BLaER1 (cell line): ENCODE data around the gene IFI44L.

Experiments
- H3K27ac ChIP-seq: shearing (Covaris generic); formaldehyde crosslinking; 2 replicates; pipeline ENCODE4 v1.8.1; 2022
- H3K27me3 ChIP-seq: shearing (Covaris generic); formaldehyde crosslinking; 2 replicates; pipeline ENCODE4 v1.8.1; 2022
- H3K36me3 ChIP-seq: shearing (Covaris generic); formaldehyde crosslinking; 2 replicates; pipeline ENCODE4 v1.8.1; 2022
- H3K4me1 ChIP-seq: shearing (Covaris generic); formaldehyde crosslinking; 2 replicates; pipeline ENCODE4 v1.8.1; 2022
- H3K4me2 ChIP-seq: shearing (Covaris generic); formaldehyde crosslinking; 2 replicates; pipeline ENCODE4 v1.8.1; 2022
- H3K4me3 ChIP-seq: shearing (Covaris generic); formaldehyde crosslinking; 2 replicates; pipeline ENCODE4 v1.8.1; 2022
- H3K9ac ChIP-seq: shearing (Covaris generic); formaldehyde crosslinking; 2 replicates; pipeline ENCODE4 v1.8.1; 2022
- H3K9me3 ChIP-seq: shearing (Covaris generic); formaldehyde crosslinking; 2 replicates; pipeline ENCODE4 v1.8.1; 2022
- H4K20me1 ChIP-seq: shearing (Covaris generic); formaldehyde crosslinking; 2 replicates; pipeline ENCODE4 v1.8.1; 2022
- Cebpa-rat ChIP-seq: shearing (Covaris generic); IDR thresholded peaks from 2 replicates; pipeline ENCODE4 v1.8.1; 2022

Gene IFI44L

DNA sequence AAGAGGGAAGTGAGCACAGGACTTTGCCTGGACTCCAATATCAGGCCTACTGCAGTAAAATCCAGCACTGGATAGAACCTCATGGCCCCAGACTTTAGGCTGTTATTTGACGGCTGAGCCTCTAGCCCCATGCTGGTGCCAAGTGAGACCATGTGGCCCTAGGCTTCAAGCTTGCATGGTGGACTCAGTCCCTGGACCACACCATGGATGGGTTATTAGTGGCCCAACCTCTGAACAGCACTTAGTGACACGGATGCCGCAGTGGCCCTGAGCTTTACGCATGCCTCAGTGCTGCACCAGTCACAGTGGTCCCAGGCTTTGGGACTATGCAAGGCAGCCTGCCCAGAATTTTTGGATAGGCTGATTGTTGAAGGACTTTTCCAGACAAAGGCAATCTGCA lies 13.0 kb downstream of the IFI44L start:
- Histone ChIP-seq H3K27ac (no peak overlapping the region), H3K9me3 (no peaks in the 10 kb centered on the region)
- no peak for TF ChIP-seq Cebpa-rat

DNA sequence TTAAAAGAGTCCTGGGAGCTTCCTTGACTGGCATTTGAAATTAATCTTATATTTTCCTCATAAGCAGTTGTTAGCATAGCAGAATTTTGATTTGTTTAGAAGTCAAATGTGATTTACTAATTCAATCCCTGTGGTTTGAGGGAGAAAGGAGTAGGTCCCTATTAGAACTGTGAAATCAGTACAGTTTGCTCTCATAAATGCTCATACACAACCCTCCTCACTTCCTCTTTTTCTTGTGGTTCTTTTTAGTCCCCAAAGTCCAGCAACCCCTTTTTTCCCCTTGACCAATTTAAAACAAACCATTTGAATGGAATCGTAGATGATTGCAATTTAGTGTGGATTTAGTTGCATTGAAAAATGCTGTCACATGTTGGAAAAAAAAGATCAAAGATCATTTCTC lies 20.2 kb downstream of the IFI44L start:
- Histone ChIP-seq H3K4me1 (peaks cover 2% of the 10 kb centered on the region), H3K4me3 (no peak overlapping the region), H3K9ac (no peak overlapping the region), H4K20me1 (no peaks in the 10 kb centered on the region), H3K9me3 (peaks cover 4% of the 10 kb centered on the region; the same call in 1 of the 2 replicates), H3K4me2 (no peak overlapping the region), H3K27me3 (no peaks in the 10 kb centered on the region), H3K27ac (no peak overlapping the region), H3K36me3 (no peaks in the 10 kb centered on the region)
- TF ChIP-seq Cebpa-rat: no peak

More for the DNA sequence above, 13.0 kb downstream of the IFI44L start:
- Histone ChIP-seq H3K9ac (no peak overlapping the region), H3K4me3 (no peak overlapping the region), H3K4me2 (no peak overlapping the region), H3K4me1 (no peaks in the 10 kb centered on the region), H3K36me3 (no peaks in the 10 kb centered on the region), H3K27me3 (no peaks in the 10 kb centered on the region), H4K20me1 (no peaks in the 10 kb centered on the region)

DNA sequence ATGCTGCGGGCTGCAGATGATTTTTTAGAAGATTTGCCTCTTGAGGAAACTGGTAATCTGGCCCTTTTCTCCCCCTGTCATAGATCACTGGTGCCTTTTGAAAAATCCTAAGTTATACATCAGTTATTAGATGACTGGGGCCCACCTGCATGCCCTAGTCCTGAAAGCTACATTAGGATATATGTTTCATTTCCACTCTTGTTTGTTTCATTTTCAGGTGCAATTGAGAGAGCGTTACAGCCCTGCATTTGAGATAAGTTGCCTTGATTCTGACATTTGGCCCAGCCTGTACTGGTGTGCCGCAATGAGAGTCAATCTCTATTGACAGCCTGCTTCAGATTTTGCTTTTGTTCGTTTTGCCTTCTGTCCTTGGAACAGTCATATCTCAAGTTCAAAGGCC lies 21.3 kb downstream of the IFI44L start:
- peaks cover 4% of the 10 kb centered on the region; the same call in 1 of the 2 replicates for H3K9me3 ChIP-seq

DNA sequence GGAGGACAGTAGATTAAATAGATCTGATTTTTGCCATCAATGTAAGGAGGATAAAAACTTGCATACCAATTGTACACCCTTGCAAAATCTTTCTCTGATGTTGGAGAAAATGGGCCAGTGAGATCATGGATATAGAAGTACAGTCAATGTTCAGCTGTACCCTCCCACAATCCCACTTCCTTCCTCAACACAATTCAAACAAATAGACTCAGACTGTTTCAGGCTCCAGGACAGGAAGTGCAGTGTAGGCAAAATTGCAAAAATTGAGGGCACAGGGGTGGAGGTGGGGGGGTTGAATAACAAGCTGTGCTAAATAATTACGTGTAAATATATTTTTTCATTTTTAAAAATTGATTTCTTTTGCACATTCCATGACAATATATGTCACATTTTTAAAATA lies 25.5 kb downstream of the IFI44L start:
- peak overlapping the region; percentile 52 for H3K4me2 ChIP-seq
- peaks cover 18% of the 10 kb centered on the region for H3K4me1 ChIP-seq
- no peak for TF ChIP-seq Cebpa-rat
- no peaks in the 10 kb centered on the region for H3K27me3 ChIP-seq
- H3K9me3 ChIP-seq: peaks cover 22% of the 10 kb centered on the region
- H4K20me1 ChIP-seq: no peaks in the 10 kb centered on the region
- H3K36me3 ChIP-seq: 0 out of 2 replicates have a peak, but pooled peaks cover 4% of the 10 kb centered on the region
- H3K27ac ChIP-seq: no peak overlapping the region
- H3K9ac ChIP-seq: no peak overlapping the region
- no peak overlapping the region for H3K4me3 ChIP-seq

More for the DNA sequence above, 21.3 kb downstream of the IFI44L start:
- no peak overlapping the region for H3K9ac ChIP-seq
- H4K20me1 ChIP-seq: no peaks in the 10 kb centered on the region
- H3K27me3 ChIP-seq: no peaks in the 10 kb centered on the region
- no peak for TF ChIP-seq Cebpa-rat
- peaks cover 12% of the 10 kb centered on the region for H3K4me1 ChIP-seq
- H3K27ac ChIP-seq: no peak overlapping the region
- no peaks in the 10 kb centered on the region for H3K36me3 ChIP-seq
- H3K4me2 ChIP-seq: no peak overlapping the region
- no peak overlapping the region for H3K4me3 ChIP-seq

DNA sequence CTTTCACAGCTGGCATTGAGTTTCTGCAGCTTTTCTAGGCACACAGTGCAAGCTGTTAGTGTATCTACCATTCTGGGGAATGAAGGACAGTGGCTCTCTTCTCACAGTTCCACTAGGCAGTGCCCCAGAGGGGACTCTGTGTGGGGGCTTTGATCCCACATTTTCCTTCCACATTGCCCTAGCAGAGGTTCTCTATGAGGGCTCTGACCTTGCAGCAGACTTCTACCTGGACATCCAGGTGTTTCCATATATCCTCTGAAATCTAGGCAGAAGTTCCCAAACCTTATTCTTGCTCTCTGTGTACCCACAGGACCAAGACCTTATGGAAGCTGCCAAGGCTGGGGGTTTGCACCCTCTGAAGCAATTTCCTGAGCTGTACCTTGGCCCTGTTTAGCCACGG lies 27.0 kb downstream of the IFI44L start:
- no peak overlapping the region for H3K4me3 ChIP-seq

DNA sequence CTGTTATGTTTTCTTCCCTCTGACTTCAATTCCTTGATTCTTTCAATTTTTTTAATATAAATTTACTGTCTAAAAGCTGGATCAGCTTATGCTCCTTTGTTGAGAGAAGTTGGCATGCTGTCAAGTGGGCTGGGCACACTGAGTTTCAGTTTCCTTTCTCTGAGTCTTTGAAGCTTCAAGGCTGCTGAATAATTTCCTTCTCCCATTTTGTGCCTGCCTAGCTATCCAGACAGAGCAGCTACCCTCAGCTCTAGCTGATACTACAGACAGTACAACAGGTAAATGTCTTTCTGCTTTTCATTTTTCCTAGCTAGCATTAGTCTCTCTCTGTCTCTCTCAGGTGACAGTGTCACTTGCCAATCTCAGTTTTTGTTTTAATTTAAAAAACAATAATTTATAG lies 29.4 kb downstream of the IFI44L start, which contains the start of gene IFI44:
Gene IFI44 (plus strand): TSS at position 204 of the 400 bp plus-strand sequence. CDS start 365 bp downstream, outside the sequence.
- Histone ChIP-seq H3K36me3 (0 out of 2 replicates have a peak, but pooled peaks cover 4% of the 10 kb centered on the region), H3K4me3 (no peak within 1 kb of the TSS), H3K9ac (no peak within 1 kb of the TSS), H3K4me2 (peak within 1 kb of the TSS; percentile 28), H3K9me3 (peaks cover 18% of the 10 kb centered on the region), H3K27me3 (no peaks in the 10 kb centered on the region), H3K4me1 (peaks cover 18% of the 10 kb centered on the region), H4K20me1 (no peaks in the 10 kb centered on the region), H3K27ac (no peak within 1 kb of the TSS)
- no peak for TF ChIP-seq Cebpa-rat

More for the DNA sequence above, 27.0 kb downstream of the IFI44L start:
- TF ChIP-seq Cebpa-rat: no peak
- no peak overlapping the region for H3K27ac ChIP-seq
- 0 out of 2 replicates have a peak, but pooled peaks cover 4% of the 10 kb centered on the region for H3K36me3 ChIP-seq
- no peaks in the 10 kb centered on the region for H4K20me1 ChIP-seq
- H3K4me2 ChIP-seq: no peak overlapping the region
- H3K27me3 ChIP-seq: no peaks in the 10 kb centered on the region
- no peak overlapping the region for H3K9ac ChIP-seq
- peaks cover 22% of the 10 kb centered on the region for H3K9me3 ChIP-seq
- peaks cover 18% of the 10 kb centered on the region for H3K4me1 ChIP-seq

DNA sequence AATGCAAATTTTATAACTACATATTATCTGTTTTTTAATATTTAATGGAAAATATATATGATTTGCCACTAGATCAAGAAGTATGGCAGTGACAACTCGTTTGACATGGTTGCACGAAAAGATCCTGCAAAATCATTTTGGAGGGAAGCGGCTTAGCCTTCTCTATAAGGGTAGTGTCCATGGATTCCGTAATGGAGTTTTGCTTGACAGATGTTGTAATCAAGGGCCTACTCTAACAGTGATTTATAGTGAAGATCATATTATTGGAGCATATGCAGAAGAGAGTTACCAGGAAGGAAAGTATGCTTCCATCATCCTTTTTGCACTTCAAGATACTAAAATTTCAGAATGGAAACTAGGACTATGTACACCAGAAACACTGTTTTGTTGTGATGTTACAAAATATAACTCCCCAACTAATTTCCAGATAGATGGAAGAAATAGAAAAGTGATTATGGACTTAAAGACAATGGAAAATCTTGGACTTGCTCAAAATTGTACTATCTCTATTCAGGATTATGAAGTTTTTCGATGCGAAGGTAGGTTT lies 29.9 kb downstream of the IFI44L start:
- Histone ChIP-seq H3K4me2 (peak overlapping the region; percentile 28), H3K4me3 (no peak overlapping the region), H3K9ac (no peak overlapping the region), H4K20me1 (no peaks in the 10 kb centered on the region), H3K4me1 (peaks cover 18% of the 10 kb centered on the region), H3K27ac (no peak overlapping the region), H3K27me3 (no peaks in the 10 kb centered on the region), H3K36me3 (0 out of 2 replicates have a peak, but pooled peaks cover 4% of the 10 kb centered on the region), H3K9me3 (peaks cover 18% of the 10 kb centered on the region)
- TF ChIP-seq Cebpa-rat: no peak

DNA sequence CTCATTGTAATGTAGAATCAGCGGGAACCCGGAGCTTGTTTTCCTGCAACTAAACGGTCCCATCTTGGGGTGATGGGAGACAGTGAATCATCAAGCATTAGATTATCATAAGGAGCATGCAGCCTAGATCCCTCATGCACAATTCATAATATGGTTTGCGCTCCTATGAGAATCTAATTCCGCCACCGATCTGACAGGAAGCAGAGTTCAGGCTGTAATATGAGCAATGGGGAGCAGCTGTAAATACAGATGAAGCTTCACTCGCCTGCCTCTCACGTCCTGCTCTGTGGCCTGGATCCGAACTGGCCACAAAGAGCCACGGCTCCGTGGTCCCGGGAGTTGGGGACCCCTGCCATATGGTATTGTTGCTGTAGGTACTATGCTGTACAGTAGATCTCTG lies 31.0 kb downstream of the IFI44L start:
- Histone ChIP-seq H3K4me1 (peaks cover 9% of the 10 kb centered on the region), H3K4me3 (no peak overlapping the region), H3K36me3 (0 out of 2 replicates have a peak, but pooled peaks cover 4% of the 10 kb centered on the region), H3K27me3 (no peaks in the 10 kb centered on the region), H3K9ac (no peak overlapping the region), H3K27ac (no peak overlapping the region), H3K9me3 (peaks cover 18% of the 10 kb centered on the region), H4K20me1 (no peaks in the 10 kb centered on the region), H3K4me2 (peak overlapping the region; percentile 22)
- no peak for TF ChIP-seq Cebpa-rat

DNA sequence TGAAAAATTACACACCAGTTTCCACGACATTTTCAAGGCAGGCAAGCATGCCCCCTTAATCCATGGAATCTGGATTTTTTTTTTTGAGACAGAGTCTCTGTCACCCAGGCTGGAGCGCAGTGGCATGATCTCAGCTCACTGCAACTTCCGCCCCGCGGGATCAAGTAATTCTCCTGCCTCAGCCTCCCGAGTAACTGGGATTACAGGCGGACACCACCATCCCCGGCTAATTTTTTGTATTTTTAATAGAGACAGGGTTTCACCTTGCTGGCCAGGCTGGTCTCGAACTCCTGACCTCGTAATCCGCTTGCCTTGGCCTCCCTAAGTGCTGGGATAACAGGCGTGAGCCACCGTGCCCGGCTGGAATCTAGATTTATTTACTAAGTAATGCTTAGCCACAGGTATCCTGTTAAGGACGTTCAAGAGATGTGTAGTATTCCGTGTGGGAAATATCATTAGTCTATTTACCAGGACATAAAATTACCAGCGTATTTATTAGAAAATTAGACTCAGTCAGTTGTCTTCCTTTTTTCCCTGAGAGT lies 31.8 kb downstream of the IFI44L start:
- no peaks in the 10 kb centered on the region for H3K27me3 ChIP-seq
- H3K27ac ChIP-seq: no peak overlapping the region
- H3K4me1 ChIP-seq: peaks cover 7% of the 10 kb centered on the region; the same call in 1 of the 2 replicates
- no peak overlapping the region for H3K9ac ChIP-seq
- no peaks in the 10 kb centered on the region for H4K20me1 ChIP-seq
- no peak overlapping the region for H3K4me3 ChIP-seq
- peaks cover 14% of the 10 kb centered on the region for H3K9me3 ChIP-seq
- H3K4me2 ChIP-seq: no peak overlapping the region
- no peak for TF ChIP-seq Cebpa-rat
- 0 out of 2 replicates have a peak, but pooled peaks cover under 1% of the 10 kb centered on the region for H3K36me3 ChIP-seq

DNA sequence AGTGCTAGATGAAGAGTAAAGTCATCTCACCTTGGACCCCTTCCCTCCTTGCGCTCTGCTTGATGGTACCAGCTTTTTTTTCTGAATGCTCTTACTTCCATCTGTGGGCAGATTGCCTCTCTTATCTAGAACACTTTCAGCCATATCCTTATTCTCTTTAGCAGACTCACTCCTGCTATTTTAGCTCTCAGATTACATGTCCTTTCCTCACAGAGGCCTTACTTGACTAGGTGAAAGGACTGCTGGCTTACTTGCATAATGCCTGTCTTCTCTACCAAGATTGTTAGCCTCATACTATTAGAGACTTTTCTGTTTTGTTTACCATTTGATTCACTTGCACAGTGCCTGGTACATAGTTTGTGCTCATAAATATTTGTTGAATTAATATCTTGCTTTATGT lies 38.7 kb downstream of the IFI44L start:
- Histone ChIP-seq H4K20me1 (no peaks in the 10 kb centered on the region), H3K4me1 (no peaks in the 10 kb centered on the region), H3K9me3 (no peaks in the 10 kb centered on the region), H3K27me3 (no peaks in the 10 kb centered on the region), H3K4me2 (no peak overlapping the region), H3K36me3 (no peaks in the 10 kb centered on the region), H3K27ac (no peak overlapping the region), H3K9ac (no peak overlapping the region), H3K4me3 (no peak overlapping the region)
- TF ChIP-seq Cebpa-rat: no peak
